GM23248 (cell line): ENCODE measurements around the gene CSTF1.

Experiments
- EZH2 ChIP-seq: fragments of 200-600 bp; sonication (generic); IDR thresholded peaks from 2 replicates; pipeline ENCODE4 v1.6.1; 2018; ENCODE audit warnings: antibody characterized with exemption, mild to moderate bottlenecking; ENCODE audit not compliant: insufficient read depth, poor library complexity, severe bottlenecking
- EZH2phosphoT487 ChIP-seq: fragments of 200-600 bp; sonication (generic); IDR thresholded peaks from 2 replicates; pipeline ENCODE4 v1.6.1; 2018; ENCODE audit warnings: antibody characterized with exemption, moderate library complexity, mild to moderate bottlenecking, low read depth; ENCODE audit not compliant: insufficient read depth

GRCh38 chr20:56378386-56378785 is 14.1 kb upstream of the CSTF1 start:
- TF ChIP-seq EZH2phosphoT487 (no peak), EZH2 (no peak)
